AG09309 (cell line): ENCODE measurements around the gene LRP1B.

Experiments used
- DNase-seq: peaks from one replicate; pipeline ENCODE4 v3.0.0-alpha.2; 2010; ENCODE audit warnings: low read depth
- H3K4me3 ChIP-seq: 2 replicates; pipeline ENCODE4 v1.5.1; 2011; ENCODE audit warnings: mild to moderate bottlenecking, low read depth, low read length, moderate library complexity; ENCODE audit not compliant: control insufficient read depth
- CTCF ChIP-seq: IDR thresholded peaks from 2 replicates; pipeline ENCODE4 v1.5.1; 2011; ENCODE audit warnings: mild to moderate bottlenecking, low read depth, low read length, inconsistent platforms; ENCODE audit not compliant: insufficient read depth, control insufficient read depth; ENCODE audit errors: missing control alignments

Gene LRP1B

GRCh38 chr2:141497272-141497671, 633.5 kb downstream of the LRP1B start:
- DNase-seq = no peak
- TF ChIP-seq CTCF = no peak

GRCh38 chr2:141496810-141497209, 634.0 kb downstream of the LRP1B start:
- no peak for DNase-seq
- TF ChIP-seq CTCF = no peak

More at GRCh38 chr2:141497272-141497671, 633.5 kb downstream of the LRP1B start:
- no peak overlapping the region for H3K4me3 ChIP-seq

GRCh38 chr2:141493936-141494335, 636.9 kb downstream of the LRP1B start:
- no peak overlapping the region for H3K4me3 ChIP-seq
- TF ChIP-seq CTCF = no peak
- DNase-seq = no peak

More at GRCh38 chr2:141496810-141497209, 634.0 kb downstream of the LRP1B start:
- no peak overlapping the region for H3K4me3 ChIP-seq

- no peak for DNase-seq
- no peak overlapping the region for H3K4me3 ChIP-seq
- no peak for TF ChIP-seq CTCF
Observed at GRCh38 chr2:141492816-141493215, 638.0 kb downstream of the LRP1B start.

- no peak for DNase-seq
- no peak overlapping the region for H3K4me3 ChIP-seq
- no peak for TF ChIP-seq CTCF
Observed at GRCh38 chr2:141490886-141491285, 639.9 kb downstream of the LRP1B start.

- TF ChIP-seq CTCF = no peak
- H3K4me3 ChIP-seq = no peak overlapping the region
- no peak for DNase-seq
Observed at GRCh38 chr2:141482697-141483096, 648.1 kb downstream of the LRP1B start.

- TF ChIP-seq CTCF = no peak
- DNase-seq = no peak
- no peak overlapping the region for H3K4me3 ChIP-seq
Observed at GRCh38 chr2:141475801-141476200, 655.0 kb downstream of the LRP1B start.
